DND-41 (cell line): ENCODE data around the gene PRRT4.

ENCODE experiments used
- ATAC-seq: fragments of 200-7000 bp; cut with Tn5 transposase; 3 replicates; pipeline ENCODE4 v1.9.1; 2021; ENCODE audit warnings: low read depth; ENCODE audit not compliant: insufficient read depth
- DNase-seq: peaks from one replicate; pipeline ENCODE4 v3.0.0-alpha.2; 2020
- H2AFZ ChIP-seq: 2 replicates; pipeline ENCODE4 v1.6.0; 2012; ENCODE audit warnings: low read depth, low read length
- H3K27ac ChIP-seq: 2 replicates; pipeline ENCODE4 v1.5.1; 2012; ENCODE audit warnings: low read length, inconsistent platforms
- H3K27me3 ChIP-seq: fragments of 200-600 bp; sonication (generic); 2 replicates; pipeline ENCODE4 v1.6.0; 2012; ENCODE audit warnings: low read length, mild to moderate bottlenecking, inconsistent platforms; ENCODE audit not compliant: insufficient read depth, poor library complexity
- H3K36me3 ChIP-seq: 2 replicates; pipeline ENCODE4 v1.5.1; 2012; ENCODE audit warnings: low read length, inconsistent platforms; ENCODE audit not compliant: insufficient read depth
- H3K4me1 ChIP-seq: 2 replicates; pipeline ENCODE4 v1.5.1; 2012; ENCODE audit warnings: mild to moderate bottlenecking, low read length; ENCODE audit not compliant: insufficient read depth
- H3K4me2 ChIP-seq: 2 replicates; pipeline ENCODE4 v1.6.0; 2012; ENCODE audit warnings: mild to moderate bottlenecking, moderate library complexity, low read length, inconsistent platforms; ENCODE audit not compliant: insufficient read depth
- H3K4me3 ChIP-seq, 2 experiments: fragments of 200-600 bp in 1 of 2; shearing (Covaris generic) in 1 of 2; 2 replicates each; pipeline ENCODE4 v1.5.1; 2012 to 2016; ENCODE audit warnings: inconsistent platforms in 2 of 2, low read length in 2 of 2, mild to moderate bottlenecking in 2 of 2, low read depth in 1 of 2, moderate library complexity in 1 of 2
- H3K79me2 ChIP-seq: 2 replicates; pipeline ENCODE4 v1.6.0; 2012; ENCODE audit warnings: low read length, inconsistent platforms; ENCODE audit not compliant: insufficient read depth
- H3K9ac ChIP-seq: 2 replicates; pipeline ENCODE4 v1.6.0; 2012; ENCODE audit warnings: low read depth, mild to moderate bottlenecking, inconsistent platforms, low read length, moderate library complexity
- H3K9me3 ChIP-seq: 2 replicates; pipeline ENCODE4 v1.5.1; 2012; ENCODE audit warnings: low read length, moderate library complexity, mild to moderate bottlenecking, inconsistent platforms; ENCODE audit not compliant: insufficient read depth, severe bottlenecking
- H4K20me1 ChIP-seq: 2 replicates; pipeline ENCODE4 v1.6.0; 2012; ENCODE audit warnings: low read length; ENCODE audit not compliant: insufficient read depth
- EZH2 ChIP-seq: IDR thresholded peaks from 3 replicates; pipeline ENCODE4 v1.6.1; 2012; ENCODE audit warnings: borderline replicate concordance, low read depth, mild to moderate bottlenecking, moderate library complexity, low read length, inconsistent platforms; ENCODE audit not compliant: severe bottlenecking
- TF ChIP-seq, protein P1 (sequence below): IDR thresholded peaks from 2 replicates; pipeline ENCODE4 v1.5.1; 2012; ENCODE audit warnings: borderline replicate concordance, low read length, moderate library complexity, mild to moderate bottlenecking; ENCODE audit not compliant: poor library complexity, severe bottlenecking; ENCODE audit errors: extremely low read depth

The PRRT4 gene

DNA sequence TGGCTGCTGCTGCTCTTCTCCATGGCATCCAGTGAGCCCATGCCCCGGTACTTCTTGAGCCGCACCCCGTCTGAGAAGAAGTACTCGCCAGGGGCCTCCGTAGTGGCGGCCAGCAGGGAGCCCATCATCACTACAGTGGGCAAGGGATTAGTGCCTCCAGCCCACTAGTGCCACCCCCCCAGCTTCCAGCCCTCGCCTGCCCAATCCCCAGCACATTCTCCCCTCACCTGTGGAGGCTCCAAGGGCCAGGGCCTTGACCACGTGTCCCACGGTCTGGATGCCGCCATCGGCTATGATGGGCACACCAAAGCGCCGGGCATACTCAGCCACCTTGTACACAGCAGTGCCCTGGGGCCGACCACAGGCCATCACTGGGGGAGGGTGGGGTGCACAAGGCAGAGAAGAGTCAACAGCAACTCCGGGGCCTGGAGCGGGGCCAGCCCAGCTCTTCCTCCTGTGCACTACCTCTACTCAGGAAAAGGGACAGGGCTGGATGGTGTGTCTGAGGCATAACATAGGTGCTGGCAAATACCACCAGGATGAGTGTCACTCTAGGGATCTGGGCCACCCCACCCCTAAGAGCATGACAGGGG, 33.5 kb upstream of the PRRT4 start:
- TF ChIP-seq, protein P1, sequence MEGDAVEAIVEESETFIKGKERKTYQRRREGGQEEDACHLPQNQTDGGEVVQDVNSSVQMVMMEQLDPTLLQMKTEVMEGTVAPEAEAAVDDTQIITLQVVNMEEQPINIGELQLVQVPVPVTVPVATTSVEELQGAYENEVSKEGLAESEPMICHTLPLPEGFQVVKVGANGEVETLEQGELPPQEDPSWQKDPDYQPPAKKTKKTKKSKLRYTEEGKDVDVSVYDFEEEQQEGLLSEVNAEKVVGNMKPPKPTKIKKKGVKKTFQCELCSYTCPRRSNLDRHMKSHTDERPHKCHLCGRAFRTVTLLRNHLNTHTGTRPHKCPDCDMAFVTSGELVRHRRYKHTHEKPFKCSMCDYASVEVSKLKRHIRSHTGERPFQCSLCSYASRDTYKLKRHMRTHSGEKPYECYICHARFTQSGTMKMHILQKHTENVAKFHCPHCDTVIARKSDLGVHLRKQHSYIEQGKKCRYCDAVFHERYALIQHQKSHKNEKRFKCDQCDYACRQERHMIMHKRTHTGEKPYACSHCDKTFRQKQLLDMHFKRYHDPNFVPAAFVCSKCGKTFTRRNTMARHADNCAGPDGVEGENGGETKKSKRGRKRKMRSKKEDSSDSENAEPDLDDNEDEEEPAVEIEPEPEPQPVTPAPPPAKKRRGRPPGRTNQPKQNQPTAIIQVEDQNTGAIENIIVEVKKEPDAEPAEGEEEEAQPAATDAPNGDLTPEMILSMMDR: no peak
- TF ChIP-seq EZH2: no peak
- H4K20me1 ChIP-seq: 0 out of 2 replicates have a peak, but pooled peaks cover 5% of the 10 kb centered on the region

GRCh38 chr7:128393526-128394330, 32.2 kb upstream of the PRRT4 start:
- peaks cover 17% of the 10 kb centered on the region for H3K36me3 ChIP-seq
- no peak for ATAC-seq

More for the DNA sequence above, 33.5 kb upstream of the PRRT4 start:
- no peaks in the 10 kb centered on the region for H3K4me1 ChIP-seq
- no peak for ATAC-seq
- H2AFZ ChIP-seq: no peak overlapping the region
- no peaks in the 10 kb centered on the region for H3K79me2 ChIP-seq
- H3K27ac ChIP-seq: no peak overlapping the region
- H3K9ac ChIP-seq: no peak overlapping the region
- no peaks in the 10 kb centered on the region for H3K9me3 ChIP-seq
- peaks cover 17% of the 10 kb centered on the region for H3K36me3 ChIP-seq
- no peaks in the 10 kb centered on the region for H3K27me3 ChIP-seq
- H3K4me3 ChIP-seq: no peak overlapping the region
- no peak for DNase-seq
- no peak overlapping the region for H3K4me2 ChIP-seq

DNA sequence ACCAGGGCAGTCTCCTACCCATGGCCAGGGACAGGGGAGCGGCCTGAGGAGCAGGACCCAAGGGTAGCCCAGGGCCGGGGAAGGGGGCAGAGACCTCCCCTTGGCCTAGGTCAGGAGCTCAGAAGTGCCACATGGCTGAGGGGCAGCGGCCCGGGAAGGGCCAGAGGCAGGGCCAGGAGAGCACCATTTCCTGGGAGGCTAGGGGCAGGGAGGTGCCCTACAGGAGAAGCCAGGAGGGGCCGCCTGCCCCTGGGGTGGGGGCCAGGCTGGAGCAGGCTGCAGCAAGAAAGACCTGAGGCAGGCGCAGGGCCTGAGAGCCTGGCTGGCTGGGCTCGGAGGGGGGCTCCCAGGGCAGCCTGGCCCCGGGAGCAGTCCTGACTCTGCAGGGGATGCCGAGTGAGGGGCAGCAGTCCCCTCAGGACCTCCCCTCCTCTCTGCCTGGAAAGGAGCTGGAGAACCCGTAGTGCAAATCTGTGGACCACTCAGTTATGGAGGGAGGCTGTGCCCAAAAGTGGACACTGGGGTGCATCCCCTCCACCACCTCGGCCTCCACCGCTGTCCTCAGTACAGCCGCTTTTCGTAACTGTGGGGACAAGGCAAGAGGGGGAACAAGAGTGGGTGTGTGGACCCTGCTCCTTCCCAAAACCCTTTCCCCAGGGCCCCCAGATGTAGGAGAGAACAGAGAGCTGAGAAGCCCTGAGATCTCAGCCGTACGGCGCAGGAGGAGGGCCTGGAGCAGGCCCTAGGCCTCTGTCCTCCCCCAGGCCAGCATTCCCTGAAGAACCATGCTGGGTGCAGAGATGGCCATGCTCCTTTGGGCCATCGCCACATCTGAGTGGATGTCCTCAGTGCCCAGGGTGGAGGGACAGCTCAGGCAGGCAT, 31.2 kb upstream of the PRRT4 start:
- no peak for DNase-seq
- H3K27me3 ChIP-seq: no peaks in the 10 kb centered on the region
- H3K27ac ChIP-seq: no peak overlapping the region
- H3K9me3 ChIP-seq: no peaks in the 10 kb centered on the region
- H3K36me3 ChIP-seq: peaks cover 8% of the 10 kb centered on the region
- TF ChIP-seq, protein P1: no peak
- TF ChIP-seq EZH2: no peak
- no peak overlapping the region for H3K9ac ChIP-seq
- no peak for ATAC-seq
- no peaks in the 10 kb centered on the region for H4K20me1 ChIP-seq
- H3K79me2 ChIP-seq: no peaks in the 10 kb centered on the region
- H3K4me2 ChIP-seq: no peak overlapping the region
- H2AFZ ChIP-seq: no peak overlapping the region
- no peaks in the 10 kb centered on the region for H3K4me1 ChIP-seq
- H3K4me3 ChIP-seq: no peak overlapping the region

More at GRCh38 chr7:128393526-128394330, 32.2 kb upstream of the PRRT4 start:
- DNase-seq: no peak
- Histone ChIP-seq H3K79me2 (no peaks in the 10 kb centered on the region), H3K4me3 (no peak overlapping the region), H3K4me1 (no peaks in the 10 kb centered on the region), H3K4me2 (no peak overlapping the region), H3K9ac (no peak overlapping the region), H3K27ac (no peak overlapping the region), H3K27me3 (no peaks in the 10 kb centered on the region), H3K9me3 (no peaks in the 10 kb centered on the region), H4K20me1 (0 out of 2 replicates have a peak, but pooled peaks cover 4% of the 10 kb centered on the region), H2AFZ (no peak overlapping the region)
- TF ChIP-seq EZH2: no peak
- TF ChIP-seq, protein P1: no peak
